ENCODE results near the gene RPS6KA4.
A peak's percentile ranks its signal among the peaks of the same experiment; 100 is the strongest.
"Not testable (repeated sequence)": the region's sequence is repeated elsewhere in the genome, so short reads cannot be mapped to it uniquely, and the experiment has no call there.

Gene RPS6KA4

GRCh38 chr11:64391839-64392238, 32.9 kb downstream of the RPS6KA4 start:
- no peak for DNase-seq

- no peak for DNase-seq
Observed at GRCh38 chr11:64395545-64396078, 36.6 kb downstream of the RPS6KA4 start.

- DNase-seq: no peak
Observed at GRCh38 chr11:64396079-64396591, 37.2 kb downstream of the RPS6KA4 start.

- peak; percentile 42 for DNase-seq
Observed at GRCh38 chr11:64400102-64400501, 41.1 kb downstream of the RPS6KA4 start.

- no peak for DNase-seq
Observed at GRCh38 chr11:64400667-64401066, 41.7 kb downstream of the RPS6KA4 start.

GRCh38 chr11:64401775-64402174, 42.8 kb downstream of the RPS6KA4 start:
- no peak for DNase-seq

- no peak for DNase-seq
Observed at GRCh38 chr11:64403106-64403505, 44.1 kb downstream of the RPS6KA4 start.

GRCh38 chr11:64406221-64406946, 47.4 kb downstream of the RPS6KA4 start:
- no peak for DNase-seq

- DNase-seq: no peak
Observed at GRCh38 chr11:64407221-64407620, 48.3 kb downstream of the RPS6KA4 start.

GRCh38 chr11:64407630-64408029, 48.7 kb downstream of the RPS6KA4 start:
- DNase-seq: no peak

GRCh38 chr11:64409278-64409677, 50.3 kb downstream of the RPS6KA4 start:
- DNase-seq: no peak

- DNase-seq: no peak
Observed at GRCh38 chr11:64409707-64410403, 50.9 kb downstream of the RPS6KA4 start.

GRCh38 chr11:64410404-64410734, 51.4 kb downstream of the RPS6KA4 start:
- DNase-seq: no peak

- no peak for DNase-seq
Observed at GRCh38 chr11:64413417-64413816, 54.5 kb downstream of the RPS6KA4 start.

GRCh38 chr11:64415286-64415685, 56.3 kb downstream of the RPS6KA4 start:
- DNase-seq: no peak

GRCh38 chr11:64415996-64416728, 57.2 kb downstream of the RPS6KA4 start:
- DNase-seq: no peak

GRCh38 chr11:64418233-64418632, 59.3 kb downstream of the RPS6KA4 start:
- not testable (repeated sequence) for DNase-seq

GRCh38 chr11:64419257-64419790, 60.4 kb downstream of the RPS6KA4 start:
- DNase-seq: no peak

- DNase-seq: no peak
Observed at GRCh38 chr11:64419818-64420485, 61.0 kb downstream of the RPS6KA4 start.
